CD1c-positive myeloid dendritic cell (primary cell): Measurements from ENCODE around the gene BIN2.
A peak's percentile ranks its signal among the peaks of the same experiment; 100 is the strongest.
"Not testable (repeated sequence)": the region's sequence is repeated elsewhere in the genome, so short reads cannot be mapped to it uniquely, and the experiment has no call there.

Source experiments
- DNase-seq: peaks from one replicate; pipeline ENCODE4 v3.0.0-alpha.2; 2016; ENCODE audit errors: extremely low spot score

Gene BIN2

DNA sequence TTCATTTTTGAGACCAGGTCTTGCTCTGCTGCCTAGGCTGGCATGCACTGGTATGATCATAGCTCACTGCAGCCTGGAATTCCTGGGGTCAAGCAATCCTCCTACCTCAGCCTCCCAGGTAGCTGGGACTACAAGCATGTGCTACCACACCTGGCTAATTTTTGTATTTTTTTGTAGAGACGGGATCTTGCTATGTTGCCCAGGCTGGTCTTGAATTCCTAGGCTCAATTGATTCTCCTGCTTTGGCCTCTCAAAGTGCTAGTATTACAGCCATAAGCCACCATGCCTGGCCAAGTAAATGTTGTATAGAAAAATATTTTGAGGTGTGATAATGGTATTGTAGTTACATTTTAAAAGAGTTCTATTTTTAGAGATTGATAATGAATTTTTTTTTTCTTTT is 12.6 kb downstream of the BIN2 start:
- no peak for DNase-seq

- DNase-seq, result no peak
Observed at GRCh38 chr12:51307655-51308593, 16.1 kb downstream of the BIN2 start.

GRCh38 chr12:51306507-51306906 is 17.5 kb downstream of the BIN2 start:
- DNase-seq, result peak; percentile 17

- DNase-seq, result not testable (repeated sequence)
Observed at GRCh38 chr12:51300768-51301167, 23.2 kb downstream of the BIN2 start.

DNA sequence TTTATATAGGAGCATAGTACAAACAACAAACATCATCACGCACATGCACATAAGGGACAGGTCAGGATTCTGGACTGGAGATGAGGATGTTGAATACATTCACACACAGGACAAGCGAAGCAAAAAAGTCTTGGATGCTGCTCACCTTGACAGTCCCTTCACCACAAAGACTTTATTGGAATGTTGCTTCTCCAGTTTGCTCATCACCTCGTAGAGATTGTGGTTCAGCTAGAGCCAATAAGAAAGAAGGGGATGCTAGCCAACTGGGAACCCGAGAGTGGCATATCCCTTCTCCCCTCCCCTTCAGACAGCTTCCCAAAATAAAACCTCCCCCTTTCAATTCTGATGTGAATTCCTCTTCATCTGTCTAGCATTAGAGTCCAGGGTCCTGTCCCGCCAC is 28.3 kb downstream of the BIN2 start:
- no peak for DNase-seq

DNA sequence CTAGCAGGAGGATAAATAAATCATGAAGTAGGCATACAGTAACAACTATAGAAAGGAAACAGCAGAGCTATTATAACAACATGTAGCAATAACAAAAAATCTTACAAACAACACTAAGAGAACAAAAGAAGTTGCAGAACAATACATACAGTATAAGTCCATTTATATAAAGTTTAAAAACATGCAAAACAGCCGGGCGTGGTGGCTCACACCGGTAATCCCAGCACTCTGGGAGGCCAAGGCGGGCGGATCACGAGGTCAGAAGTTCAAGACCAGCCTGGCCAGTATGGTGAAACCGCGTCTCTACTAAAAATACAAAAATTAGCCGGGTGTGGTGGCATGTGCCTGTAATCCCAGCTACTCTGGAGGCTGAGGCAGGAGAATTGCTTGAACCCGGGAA is 29.9 kb downstream of the BIN2 start:
- not testable (repeated sequence) for DNase-seq

DNA sequence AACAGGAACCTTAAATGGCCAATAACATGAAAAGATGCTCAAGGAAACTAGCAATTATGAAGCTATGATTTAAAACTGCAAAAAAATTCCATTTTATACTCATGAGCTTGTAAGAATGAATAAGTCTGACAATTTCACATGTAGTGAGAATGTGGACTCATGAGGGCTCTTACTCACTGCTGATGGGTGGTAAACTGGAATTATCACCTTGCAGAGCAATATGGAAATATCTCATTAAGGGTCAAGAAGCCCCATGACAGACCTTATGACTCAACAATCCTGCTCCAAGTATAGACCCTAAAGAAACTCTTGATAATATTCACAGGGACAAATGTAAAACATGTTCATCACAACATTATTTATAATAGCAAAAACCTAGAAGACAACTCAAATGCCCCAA is 30.3 kb downstream of the BIN2 start:
- DNase-seq, result no peak

GRCh38 chr12:51291603-51292513 is 32.1 kb downstream of the BIN2 start:
- DNase-seq, result peak; percentile 66

GRCh38 chr12:51285843-51286242 is 38.1 kb downstream of the BIN2 start:
- no peak for DNase-seq

- no peak for DNase-seq
Observed at GRCh38 chr12:51281202-51281924, 42.6 kb downstream of the BIN2 start.

GRCh38 chr12:51275088-51275487 is 48.9 kb downstream of the BIN2 start:
- no peak for DNase-seq

DNA sequence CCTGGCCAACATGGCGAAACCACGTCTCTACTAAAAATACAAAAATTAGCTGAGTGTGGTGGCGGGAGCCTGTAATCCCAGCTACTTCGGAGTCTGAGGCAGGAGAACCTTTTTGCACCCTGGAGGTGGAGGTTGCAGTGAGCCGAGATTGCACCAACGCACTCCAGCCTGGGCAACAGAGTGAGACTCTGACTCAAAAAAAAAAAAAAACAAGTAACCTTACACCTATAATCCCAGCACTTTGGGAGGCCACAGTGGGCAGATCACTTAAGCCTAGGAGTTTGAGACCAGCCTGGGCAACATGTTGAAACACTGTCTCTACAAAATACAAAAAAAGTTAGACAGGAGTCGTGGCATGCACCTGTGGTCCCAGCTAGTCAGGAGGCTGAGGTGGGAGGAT is 51.2 kb downstream of the BIN2 start:
- DNase-seq, result not testable (repeated sequence)

- peak; percentile 54 for DNase-seq
Observed at GRCh38 chr12:51270951-51271518, 52.9 kb downstream of the BIN2 start.

DNA sequence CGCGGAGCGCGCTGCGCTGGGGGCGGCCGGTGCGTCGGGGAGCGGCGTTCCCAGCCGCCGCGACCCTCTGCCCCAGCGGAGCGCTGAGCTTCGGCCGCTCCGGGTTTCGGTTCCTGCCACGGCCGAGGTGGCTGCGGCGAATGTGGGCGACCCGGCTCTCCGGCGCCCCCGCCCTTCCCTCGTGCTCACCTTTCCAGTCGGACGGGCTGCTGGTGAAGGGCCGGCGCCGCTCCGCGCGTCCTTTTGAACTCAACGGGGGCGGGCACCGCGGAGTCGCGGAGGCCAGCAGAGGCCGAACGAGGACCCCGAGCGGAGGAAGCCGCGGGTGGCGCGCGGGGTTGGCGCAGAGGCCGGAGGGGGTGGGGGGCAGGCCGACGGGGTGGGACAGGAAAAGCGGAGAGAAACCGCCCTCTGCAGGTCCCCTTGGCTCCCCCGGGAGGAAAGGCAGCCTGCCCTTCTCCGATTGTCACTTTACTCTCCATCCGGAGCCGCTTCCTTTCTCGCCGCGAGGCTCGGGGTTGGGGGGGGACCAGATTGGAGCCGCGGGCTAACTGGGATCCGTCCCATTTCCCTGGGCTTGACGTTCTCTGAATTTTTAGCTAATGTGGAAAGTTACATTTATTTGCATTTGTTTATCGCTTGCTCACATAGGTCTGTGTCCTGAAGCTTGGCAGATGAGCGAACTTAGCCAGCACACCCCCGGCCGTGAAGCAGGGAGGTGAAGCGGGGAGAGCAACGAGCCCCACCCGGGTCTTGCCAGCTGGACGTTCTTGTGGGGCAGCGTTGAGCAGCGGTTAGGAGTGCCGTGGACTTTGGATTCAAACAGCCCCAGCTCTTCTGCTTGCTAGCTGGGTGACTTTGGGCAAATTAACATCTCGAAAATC is 53.7 kb downstream of the BIN2 start, which contains the start of gene SMAGP:
TSS of gene SMAGP (minus strand) at position 349 of the 884 bp plus-strand sequence. CDS start 1,137 bp downstream, outside the sequence.
- DNase-seq, result peak; percentile 77

DNA sequence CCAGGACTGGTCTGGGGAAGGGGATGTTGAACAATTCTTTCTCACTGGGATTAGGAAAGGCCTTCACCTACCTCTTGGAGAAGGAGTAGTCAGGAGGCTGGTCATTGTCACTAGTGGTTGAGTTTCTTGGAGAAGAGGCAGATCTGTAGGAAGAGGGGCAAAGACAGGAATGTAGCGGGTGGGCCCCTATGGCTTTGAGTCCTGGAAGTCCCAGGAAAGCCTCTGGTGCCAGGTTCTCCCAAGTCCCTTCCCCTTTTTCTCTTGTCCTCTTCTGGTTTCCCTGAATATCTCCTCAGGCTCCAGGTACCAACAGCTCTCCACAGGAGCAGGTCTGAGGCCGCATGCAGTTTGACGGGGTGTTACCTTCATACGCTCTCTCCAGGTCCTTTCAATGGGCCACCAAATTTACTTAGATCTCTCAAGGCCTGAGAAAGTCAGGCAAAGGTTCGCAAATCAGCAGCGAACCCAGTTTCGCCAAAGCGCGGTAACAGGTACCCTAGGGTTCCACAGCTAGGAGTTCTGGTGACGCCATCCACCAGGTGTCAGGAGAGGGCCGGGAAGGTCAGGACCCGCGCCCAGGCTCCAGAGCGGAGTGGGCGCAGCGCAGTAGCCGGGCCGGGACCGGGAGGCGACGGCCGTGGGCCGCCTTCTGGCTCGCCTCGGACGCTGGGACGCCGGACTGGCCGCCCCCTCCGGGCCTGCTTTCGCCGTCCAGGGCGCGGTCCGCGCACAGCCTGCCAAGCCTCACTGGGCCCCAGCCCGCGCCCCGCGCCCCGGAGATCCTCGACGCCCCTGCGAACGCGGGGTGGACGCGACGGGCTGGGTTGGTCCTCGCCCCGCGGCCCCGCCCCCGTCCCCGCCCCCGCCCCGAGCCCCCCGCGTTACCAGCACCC is 54.6 kb downstream of the BIN2 start:
- DNase-seq, result peak; percentile 25

- no peak for DNase-seq
Observed at GRCh38 chr12:51265024-51265423, 59.0 kb downstream of the BIN2 start.

DNA sequence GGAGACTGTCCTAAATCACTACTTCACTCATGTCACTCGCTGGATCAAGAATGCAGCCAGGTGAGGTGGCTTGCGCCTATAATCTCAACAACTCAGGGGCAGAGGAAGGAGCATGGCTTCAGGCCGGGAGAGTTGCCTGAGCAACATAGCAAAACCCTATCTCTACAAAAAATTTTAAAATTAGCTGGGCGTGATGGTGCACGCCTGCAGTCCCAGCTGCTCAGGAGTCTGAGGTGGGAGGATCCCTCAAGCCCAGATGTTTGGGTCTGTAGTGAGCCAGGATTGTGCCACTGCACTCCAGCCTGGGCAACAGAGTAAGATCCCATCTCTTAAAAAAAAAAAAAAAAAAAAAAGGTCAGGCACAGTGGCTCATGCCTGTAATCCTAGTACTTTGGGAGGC is 59.7 kb downstream of the BIN2 start:
- no peak for DNase-seq

DNA sequence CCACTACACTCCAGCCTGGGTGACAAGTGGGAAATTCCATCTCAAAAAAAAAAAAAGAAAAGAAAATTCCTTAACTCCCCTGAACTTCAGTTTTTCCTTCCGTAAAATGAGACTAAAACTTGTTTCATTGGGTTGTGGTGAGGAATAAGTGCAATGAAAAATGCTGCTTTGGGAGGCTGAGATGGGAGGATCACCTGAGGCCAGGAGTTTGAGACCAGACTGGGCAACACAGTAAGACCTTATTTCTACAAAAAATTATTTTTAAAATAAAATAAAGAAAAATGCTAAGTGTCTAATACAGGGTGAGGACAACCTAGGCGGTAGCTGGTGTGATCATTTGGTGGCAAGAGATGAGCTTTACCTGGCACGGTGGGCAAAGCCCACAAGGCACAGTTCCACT is 60.6 kb downstream of the BIN2 start:
- no peak for DNase-seq

DNA sequence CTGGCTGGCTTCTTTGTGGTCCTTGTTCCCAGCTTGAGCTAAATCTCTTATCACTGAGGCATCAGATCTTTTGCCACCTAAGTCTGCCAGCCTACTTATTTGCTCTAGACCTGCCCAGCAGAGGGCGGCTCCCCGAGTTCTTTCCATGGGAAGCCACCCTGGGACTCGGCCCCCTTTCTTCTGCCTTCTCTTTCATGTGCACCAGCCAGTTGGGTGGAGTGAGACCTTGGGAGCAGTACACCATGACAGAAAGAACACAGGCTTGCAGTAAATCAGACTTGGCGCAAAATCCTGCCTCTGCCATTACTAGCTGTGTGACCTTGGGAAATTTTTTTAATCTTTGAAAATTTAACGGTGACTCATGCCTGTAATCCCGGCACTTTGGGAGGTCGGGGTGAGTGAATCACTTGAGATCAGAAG is 61.2 kb downstream of the BIN2 start:
- DNase-seq, result peak; percentile 44
